SK-N-SH treated with all-trans-retinoic acid at 6 μM for 48 hours (cell line): ENCODE data around the gene MAMDC4.

Experiments used
- ATAC-seq: fragments of 200-7000 bp; cut with Tn5 transposase; 3 replicates; pipeline ENCODE4 v1.9.1; 2020; ENCODE audit warnings: mild to moderate bottlenecking, moderate library complexity
- ARNTL ChIP-seq: fragments of 450-650 bp; formaldehyde crosslinking; IDR thresholded peaks from 2 replicates; pipeline ENCODE4 v1.5.0; 2020; ENCODE audit warnings: low read depth, mild to moderate bottlenecking, moderate library complexity, borderline replicate concordance
- BACH2 ChIP-seq: fragments of 250-450 bp; sonication (Bioruptor Pico); IDR thresholded peaks from 2 replicates; pipeline ENCODE4 v1.9.0; 2021; ENCODE audit warnings: mild to moderate bottlenecking, borderline replicate concordance
- ESRRG ChIP-seq: fragments of 250-450 bp; sonication (Bioruptor Pico); IDR thresholded peaks from 2 replicates; pipeline ENCODE4 v1.6.1; 2021; ENCODE audit warnings: mild to moderate bottlenecking
- GLIS3 ChIP-seq: fragments of 250-450 bp; sonication (Bioruptor Pico); IDR thresholded peaks from 2 replicates; pipeline ENCODE4 v1.5.0; 2020; ENCODE audit warnings: mild to moderate bottlenecking, moderate library complexity
- ISL1 ChIP-seq: fragments of 250-450 bp; sonication (Bioruptor Pico); IDR thresholded peaks from 2 replicates; pipeline ENCODE4 v2.1.2; 2022; ENCODE audit warnings: mild to moderate bottlenecking, moderate library complexity
- PPARA ChIP-seq: fragments of 250-450 bp; sonication (Bioruptor Pico); IDR thresholded peaks from 2 replicates; pipeline ENCODE4 v1.5.0; 2020; ENCODE audit warnings: mild to moderate bottlenecking, borderline replicate concordance
- SNAI2 ChIP-seq: fragments of 250-450 bp; sonication (Bioruptor Pico); IDR thresholded peaks from 2 replicates; pipeline ENCODE4 v1.5.0; 2020; ENCODE audit warnings: mild to moderate bottlenecking, moderate library complexity
- TOX ChIP-seq: fragments of 250-450 bp; sonication (Bioruptor Pico); IDR thresholded peaks from 2 replicates; pipeline ENCODE4 v1.8.0; 2021; ENCODE audit warnings: mild to moderate bottlenecking, moderate library complexity, borderline replicate concordance
- ZC3H10 ChIP-seq: fragments of 250-450 bp; sonication (Bioruptor Pico); IDR thresholded peaks from 2 replicates; pipeline ENCODE4 v1.5.1; 2021; ENCODE audit warnings: mild to moderate bottlenecking, moderate library complexity
- ZNF565 ChIP-seq: fragments of 450-650 bp; formaldehyde crosslinking; conservative IDR thresholded peaks from 2 replicates; pipeline ENCODE4 v1.5.0; 2020; ENCODE audit warnings: low read depth, mild to moderate bottlenecking, moderate library complexity
- ZNF70 ChIP-seq: fragments of 450-650 bp; formaldehyde crosslinking; IDR thresholded peaks from 2 replicates; pipeline ENCODE4 v1.5.0; 2020; ENCODE audit warnings: mild to moderate bottlenecking, moderate library complexity
- TF ChIP-seq, protein P1 (sequence below): fragments of 250-450 bp; sonication (Bioruptor Pico); IDR thresholded peaks from 2 replicates; pipeline ENCODE4 v1.5.0; 2020; ENCODE audit warnings: mild to moderate bottlenecking, moderate library complexity
- TF ChIP-seq, protein P2 (sequence below): fragments of 250-450 bp; sonication (Bioruptor Pico); IDR thresholded peaks from 2 replicates; pipeline ENCODE4 v1.8.0; 2020; ENCODE audit warnings: mild to moderate bottlenecking, moderate library complexity, borderline replicate concordance
- TF ChIP-seq, protein P3 (sequence below): fragments of 250-450 bp; sonication (Bioruptor Pico); IDR thresholded peaks from 2 replicates; pipeline ENCODE4 v1.5.1; 2020; ENCODE audit warnings: low read depth, mild to moderate bottlenecking, moderate library complexity
- TF ChIP-seq, protein P4 (sequence below): fragments of 250-450 bp; sonication (Bioruptor Pico); IDR thresholded peaks from 2 replicates; pipeline ENCODE4 v1.5.1; 2021; ENCODE audit warnings: mild to moderate bottlenecking, moderate library complexity
- TF ChIP-seq, protein P5 (sequence below): fragments of 250-450 bp; sonication (Bioruptor Pico); IDR thresholded peaks from 2 replicates; pipeline ENCODE4 v1.8.0; 2021; ENCODE audit warnings: low read depth, mild to moderate bottlenecking, moderate library complexity, borderline replicate concordance

MAMDC4 gene

DNA sequence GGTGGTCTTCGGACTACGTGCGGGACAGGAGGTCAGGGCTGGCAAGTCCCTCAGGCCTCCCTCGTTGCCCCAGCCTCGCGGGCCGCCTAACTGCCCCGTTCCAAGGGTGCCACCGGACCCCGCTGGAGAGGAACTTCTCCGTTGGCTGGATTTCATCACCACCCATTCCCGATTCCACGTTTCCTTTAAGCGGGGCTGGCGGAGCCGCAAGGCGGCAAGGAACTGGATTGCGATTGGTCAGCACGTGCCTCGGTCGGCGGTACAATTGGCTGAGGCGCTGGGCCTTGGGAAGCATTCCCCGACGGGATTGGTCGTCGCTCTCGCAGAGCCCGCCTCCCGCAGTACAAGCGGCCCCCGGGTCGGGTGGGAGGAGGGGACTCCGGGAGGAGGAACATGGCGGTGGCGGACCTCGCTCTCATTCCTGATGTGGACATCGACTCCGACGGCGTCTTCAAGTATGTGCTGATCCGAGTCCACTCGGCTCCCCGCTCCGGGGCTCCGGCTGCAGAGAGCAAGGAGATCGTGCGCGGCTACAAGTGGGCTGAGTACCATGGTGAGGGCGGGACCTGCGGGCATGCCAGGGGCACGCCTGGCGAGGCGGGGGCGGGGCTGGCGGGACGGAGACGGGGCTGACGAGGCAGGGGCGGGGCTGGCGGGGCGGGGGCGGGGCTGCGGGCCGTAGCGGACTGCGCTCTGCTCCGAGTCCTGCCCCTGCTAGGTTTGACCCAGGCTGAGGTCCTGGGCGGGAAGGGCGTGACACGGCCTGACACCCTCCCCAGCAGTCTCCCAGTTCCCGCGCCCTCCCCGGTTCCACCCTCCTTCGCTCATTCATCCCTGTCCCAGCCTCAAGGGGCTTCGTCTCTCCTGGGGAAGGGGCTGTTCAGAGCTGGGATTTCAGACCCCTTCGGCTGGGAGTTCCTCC lies 2.8 kb upstream of the MAMDC4 start, which contains the start of gene PHPT1:
Gene PHPT1, plus strand, starts transcription at position 372 of the 922 bp plus-strand sequence. Its CDS starts 22 bp downstream, at position 394.
- TF ChIP-seq, protein P1, sequence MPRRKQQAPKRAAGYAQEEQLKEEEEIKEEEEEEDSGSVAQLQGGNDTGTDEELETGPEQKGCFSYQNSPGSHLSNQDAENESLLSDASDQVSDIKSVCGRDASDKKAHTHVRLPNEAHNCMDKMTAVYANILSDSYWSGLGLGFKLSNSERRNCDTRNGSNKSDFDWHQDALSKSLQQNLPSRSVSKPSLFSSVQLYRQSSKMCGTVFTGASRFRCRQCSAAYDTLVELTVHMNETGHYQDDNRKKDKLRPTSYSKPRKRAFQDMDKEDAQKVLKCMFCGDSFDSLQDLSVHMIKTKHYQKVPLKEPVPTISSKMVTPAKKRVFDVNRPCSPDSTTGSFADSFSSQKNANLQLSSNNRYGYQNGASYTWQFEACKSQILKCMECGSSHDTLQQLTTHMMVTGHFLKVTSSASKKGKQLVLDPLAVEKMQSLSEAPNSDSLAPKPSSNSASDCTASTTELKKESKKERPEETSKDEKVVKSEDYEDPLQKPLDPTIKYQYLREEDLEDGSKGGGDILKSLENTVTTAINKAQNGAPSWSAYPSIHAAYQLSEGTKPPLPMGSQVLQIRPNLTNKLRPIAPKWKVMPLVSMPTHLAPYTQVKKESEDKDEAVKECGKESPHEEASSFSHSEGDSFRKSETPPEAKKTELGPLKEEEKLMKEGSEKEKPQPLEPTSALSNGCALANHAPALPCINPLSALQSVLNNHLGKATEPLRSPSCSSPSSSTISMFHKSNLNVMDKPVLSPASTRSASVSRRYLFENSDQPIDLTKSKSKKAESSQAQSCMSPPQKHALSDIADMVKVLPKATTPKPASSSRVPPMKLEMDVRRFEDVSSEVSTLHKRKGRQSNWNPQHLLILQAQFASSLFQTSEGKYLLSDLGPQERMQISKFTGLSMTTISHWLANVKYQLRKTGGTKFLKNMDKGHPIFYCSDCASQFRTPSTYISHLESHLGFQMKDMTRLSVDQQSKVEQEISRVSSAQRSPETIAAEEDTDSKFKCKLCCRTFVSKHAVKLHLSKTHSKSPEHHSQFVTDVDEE (CRISPR knock-in tag), result no peak
- TF ChIP-seq ZNF70, result peak; percentile 33; the same call in 1 of the 2 replicates
- TF ChIP-seq, protein P2, sequence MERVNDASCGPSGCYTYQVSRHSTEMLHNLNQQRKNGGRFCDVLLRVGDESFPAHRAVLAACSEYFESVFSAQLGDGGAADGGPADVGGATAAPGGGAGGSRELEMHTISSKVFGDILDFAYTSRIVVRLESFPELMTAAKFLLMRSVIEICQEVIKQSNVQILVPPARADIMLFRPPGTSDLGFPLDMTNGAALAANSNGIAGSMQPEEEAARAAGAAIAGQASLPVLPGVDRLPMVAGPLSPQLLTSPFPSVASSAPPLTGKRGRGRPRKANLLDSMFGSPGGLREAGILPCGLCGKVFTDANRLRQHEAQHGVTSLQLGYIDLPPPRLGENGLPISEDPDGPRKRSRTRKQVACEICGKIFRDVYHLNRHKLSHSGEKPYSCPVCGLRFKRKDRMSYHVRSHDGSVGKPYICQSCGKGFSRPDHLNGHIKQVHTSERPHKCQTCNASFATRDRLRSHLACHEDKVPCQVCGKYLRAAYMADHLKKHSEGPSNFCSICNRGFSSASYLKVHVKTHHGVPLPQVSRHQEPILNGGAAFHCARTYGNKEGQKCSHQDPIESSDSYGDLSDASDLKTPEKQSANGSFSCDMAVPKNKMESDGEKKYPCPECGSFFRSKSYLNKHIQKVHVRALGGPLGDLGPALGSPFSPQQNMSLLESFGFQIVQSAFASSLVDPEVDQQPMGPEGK (CRISPR knock-in tag), result 0 out of 2 replicates have a peak, but pooled peaks have one; percentile 19
- no peak for TF ChIP-seq ZNF565 (CRISPR knock-in tag)
- peak; percentile 80 for ATAC-seq

DNA sequence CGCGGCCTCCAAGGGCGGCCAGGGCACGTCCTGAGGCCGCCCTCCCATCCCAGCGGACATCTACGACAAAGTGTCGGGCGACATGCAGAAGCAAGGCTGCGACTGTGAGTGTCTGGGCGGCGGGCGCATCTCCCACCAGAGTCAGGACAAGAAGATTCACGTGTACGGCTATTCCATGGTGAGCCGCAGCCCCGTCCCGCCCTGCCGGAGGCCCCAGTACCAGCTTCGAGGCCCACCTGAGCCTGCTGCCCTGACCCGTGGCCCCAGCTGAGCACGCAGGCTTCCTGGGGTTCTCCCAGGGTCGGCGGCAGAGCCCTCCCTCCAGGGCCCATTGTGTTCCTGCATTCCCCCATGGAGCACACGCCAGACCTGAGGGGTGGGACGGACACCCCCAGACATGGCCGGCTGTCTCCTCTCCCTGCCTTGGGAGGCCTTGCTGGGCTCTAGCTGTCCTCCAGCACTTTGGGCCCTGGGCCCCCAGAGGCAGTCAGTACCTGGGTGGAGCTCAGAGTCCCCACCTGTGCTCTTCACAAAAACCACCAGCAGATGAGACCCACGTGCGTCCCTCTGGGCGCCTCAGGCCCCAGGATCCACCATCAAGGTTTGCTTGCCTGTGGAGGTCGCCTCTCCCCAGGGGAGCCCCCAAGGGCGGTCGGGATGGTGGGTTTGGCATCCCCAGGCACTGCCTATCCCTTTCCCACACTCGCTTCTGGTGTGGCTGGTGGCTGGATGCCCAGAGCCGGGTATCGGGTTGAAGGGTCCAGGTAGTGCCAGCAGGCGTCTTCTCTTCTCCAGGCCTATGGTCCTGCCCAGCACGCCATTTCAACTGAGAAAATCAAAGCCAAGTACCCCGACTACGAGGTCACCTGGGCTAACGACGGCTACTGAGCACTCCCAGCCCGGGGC lies 1.9 kb upstream of the MAMDC4 start:
- no peak for TF ChIP-seq BACH2 (CRISPR knock-in tag)
- TF ChIP-seq PPARA (CRISPR knock-in tag), result no peak
- no peak for TF ChIP-seq SNAI2 (CRISPR knock-in tag)
- TF ChIP-seq ESRRG (CRISPR knock-in tag), result no peak
- no peak for TF ChIP-seq ISL1 (CRISPR knock-in tag)
- no peak for TF ChIP-seq TOX (CRISPR knock-in tag)
- TF ChIP-seq GLIS3 (CRISPR knock-in tag), result no peak
- TF ChIP-seq ZNF70, result no peak
- no peak for TF ChIP-seq ZC3H10
- no peak for TF ChIP-seq ARNTL (CRISPR knock-in tag)
- TF ChIP-seq, protein P1 (CRISPR knock-in tag), result no peak
- TF ChIP-seq, protein P3, sequence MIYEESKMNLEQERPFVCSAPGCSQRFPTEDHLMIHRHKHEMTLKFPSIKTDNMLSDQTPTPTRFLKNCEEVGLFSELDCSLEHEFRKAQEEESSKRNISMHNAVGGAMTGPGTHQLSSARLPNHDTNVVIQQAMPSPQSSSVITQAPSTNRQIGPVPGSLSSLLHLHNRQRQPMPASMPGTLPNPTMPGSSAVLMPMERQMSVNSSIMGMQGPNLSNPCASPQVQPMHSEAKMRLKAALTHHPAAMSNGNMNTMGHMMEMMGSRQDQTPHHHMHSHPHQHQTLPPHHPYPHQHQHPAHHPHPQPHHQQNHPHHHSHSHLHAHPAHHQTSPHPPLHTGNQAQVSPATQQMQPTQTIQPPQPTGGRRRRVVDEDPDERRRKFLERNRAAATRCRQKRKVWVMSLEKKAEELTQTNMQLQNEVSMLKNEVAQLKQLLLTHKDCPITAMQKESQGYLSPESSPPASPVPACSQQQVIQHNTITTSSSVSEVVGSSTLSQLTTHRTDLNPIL (CRISPR knock-in tag), result no peak
- TF ChIP-seq, protein P4, sequence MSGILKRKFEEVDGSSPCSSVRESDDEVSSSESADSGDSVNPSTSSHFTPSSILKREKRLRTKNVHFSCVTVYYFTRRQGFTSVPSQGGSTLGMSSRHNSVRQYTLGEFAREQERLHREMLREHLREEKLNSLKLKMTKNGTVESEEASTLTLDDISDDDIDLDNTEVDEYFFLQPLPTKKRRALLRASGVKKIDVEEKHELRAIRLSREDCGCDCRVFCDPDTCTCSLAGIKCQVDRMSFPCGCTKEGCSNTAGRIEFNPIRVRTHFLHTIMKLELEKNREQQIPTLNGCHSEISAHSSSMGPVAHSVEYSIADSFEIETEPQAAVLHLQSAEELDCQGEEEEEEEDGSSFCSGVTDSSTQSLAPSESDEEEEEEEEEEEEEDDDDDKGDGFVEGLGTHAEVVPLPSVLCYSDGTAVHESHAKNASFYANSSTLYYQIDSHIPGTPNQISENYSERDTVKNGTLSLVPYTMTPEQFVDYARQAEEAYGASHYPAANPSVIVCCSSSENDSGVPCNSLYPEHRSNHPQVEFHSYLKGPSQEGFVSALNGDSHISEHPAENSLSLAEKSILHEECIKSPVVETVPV (CRISPR knock-in tag), result no peak
- TF ChIP-seq, protein P2 (CRISPR knock-in tag), result no peak
- TF ChIP-seq, protein P5, sequence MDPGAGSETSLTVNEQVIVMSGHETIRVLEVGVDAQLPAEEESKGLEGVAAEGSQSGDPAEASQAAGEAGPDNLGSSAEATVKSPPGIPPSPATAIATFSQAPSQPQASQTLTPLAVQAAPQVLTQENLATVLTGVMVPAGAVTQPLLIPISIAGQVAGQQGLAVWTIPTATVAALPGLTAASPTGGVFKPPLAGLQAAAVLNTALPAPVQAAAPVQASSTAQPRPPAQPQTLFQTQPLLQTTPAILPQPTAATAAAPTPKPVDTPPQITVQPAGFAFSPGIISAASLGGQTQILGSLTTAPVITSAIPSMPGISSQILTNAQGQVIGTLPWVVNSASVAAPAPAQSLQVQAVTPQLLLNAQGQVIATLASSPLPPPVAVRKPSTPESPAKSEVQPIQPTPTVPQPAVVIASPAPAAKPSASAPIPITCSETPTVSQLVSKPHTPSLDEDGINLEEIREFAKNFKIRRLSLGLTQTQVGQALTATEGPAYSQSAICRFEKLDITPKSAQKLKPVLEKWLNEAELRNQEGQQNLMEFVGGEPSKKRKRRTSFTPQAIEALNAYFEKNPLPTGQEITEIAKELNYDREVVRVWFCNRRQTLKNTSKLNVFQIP (CRISPR knock-in tag), result no peak
- TF ChIP-seq ZNF565 (CRISPR knock-in tag), result no peak
- ATAC-seq, result no peak
